IMR-90 (cell line): ENCODE data around the gene SUPT3H.

Source experiments
- BHLHE40 ChIP-seq: fragments of 150-350 bp; IDR thresholded peaks from 2 replicates; pipeline ENCODE4 v1.6.1; 2016; ENCODE audit warnings: mild to moderate bottlenecking, low read depth, low read length
- CHD1 ChIP-seq: IDR thresholded peaks from 2 replicates; pipeline ENCODE4 v1.6.1; 2012; ENCODE audit warnings: low read depth, low read length, improper control_type of control experiment
- CTCF ChIP-seq: conservative IDR thresholded peaks from 2 replicates; pipeline ENCODE4 v1.5.1; 2012; ENCODE audit warnings: mild to moderate bottlenecking, low read depth, low read length, improper control_type of control experiment
- FOS ChIP-seq: fragments of 150-350 bp; IDR thresholded peaks from 2 replicates; pipeline ENCODE4 v1.6.1; 2016; ENCODE audit warnings: low read depth, low read length
- POLR2A ChIP-seq: IDR thresholded peaks from 2 replicates; pipeline ENCODE4 v1.6.1; 2012; ENCODE audit warnings: mild to moderate bottlenecking, low read depth, low read length
- RAD21 ChIP-seq: IDR thresholded peaks from 2 replicates; pipeline ENCODE4 v1.6.1; 2012; ENCODE audit warnings: low read length, improper control_type of control experiment
- SMC3 ChIP-seq: fragments of 150-350 bp; IDR thresholded peaks from 2 replicates; pipeline ENCODE4 v1.6.1; 2016; ENCODE audit warnings: low read depth, mild to moderate bottlenecking, antibody characterized with exemption, low read length, moderate library complexity
- USF2 ChIP-seq: fragments of 150-350 bp; IDR thresholded peaks from 2 replicates; pipeline ENCODE4 v1.6.1; 2017; ENCODE audit warnings: mild to moderate bottlenecking, antibody characterized with exemption, low read length, low read depth
- TF ChIP-seq, protein P1 (sequence below): fragments of 150-350 bp; IDR thresholded peaks from 2 replicates; pipeline ENCODE4 v1.6.1; 2016; ENCODE audit warnings: low read depth, mild to moderate bottlenecking, low read length, moderate library complexity, borderline replicate concordance

DNA sequence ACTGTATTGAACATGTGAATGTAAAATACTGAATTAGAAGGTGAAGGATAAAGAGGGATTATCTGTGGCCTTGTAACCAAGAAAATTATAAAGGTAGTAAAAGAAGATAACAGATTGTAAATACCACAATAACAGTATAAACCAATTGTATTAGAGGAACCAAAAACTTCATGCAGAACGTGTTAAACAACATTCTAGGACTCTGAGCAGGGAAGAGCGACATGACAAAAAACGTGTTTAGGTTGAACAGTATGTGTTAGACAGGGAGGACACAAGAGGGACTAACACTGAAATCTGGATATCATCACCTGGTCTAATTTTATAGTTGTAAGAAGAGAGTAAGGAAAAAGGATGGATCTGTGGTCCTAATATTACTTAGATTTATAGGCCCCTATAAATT lies 308.6 kb downstream of the SUPT3H start:
- TF ChIP-seq FOS (no peak), USF2 (no peak), POLR2A (no peak), CTCF (no peak), SMC3 (no peak), RAD21 (no peak), BHLHE40 (no peak), CHD1 (no peak)
- TF ChIP-seq, protein P1, sequence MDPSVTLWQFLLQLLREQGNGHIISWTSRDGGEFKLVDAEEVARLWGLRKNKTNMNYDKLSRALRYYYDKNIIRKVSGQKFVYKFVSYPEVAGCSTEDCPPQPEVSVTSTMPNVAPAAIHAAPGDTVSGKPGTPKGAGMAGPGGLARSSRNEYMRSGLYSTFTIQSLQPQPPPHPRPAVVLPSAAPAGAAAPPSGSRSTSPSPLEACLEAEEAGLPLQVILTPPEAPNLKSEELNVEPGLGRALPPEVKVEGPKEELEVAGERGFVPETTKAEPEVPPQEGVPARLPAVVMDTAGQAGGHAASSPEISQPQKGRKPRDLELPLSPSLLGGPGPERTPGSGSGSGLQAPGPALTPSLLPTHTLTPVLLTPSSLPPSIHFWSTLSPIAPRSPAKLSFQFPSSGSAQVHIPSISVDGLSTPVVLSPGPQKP, result no peak
